ENCODE data around the gene RNF186.

DNA sequence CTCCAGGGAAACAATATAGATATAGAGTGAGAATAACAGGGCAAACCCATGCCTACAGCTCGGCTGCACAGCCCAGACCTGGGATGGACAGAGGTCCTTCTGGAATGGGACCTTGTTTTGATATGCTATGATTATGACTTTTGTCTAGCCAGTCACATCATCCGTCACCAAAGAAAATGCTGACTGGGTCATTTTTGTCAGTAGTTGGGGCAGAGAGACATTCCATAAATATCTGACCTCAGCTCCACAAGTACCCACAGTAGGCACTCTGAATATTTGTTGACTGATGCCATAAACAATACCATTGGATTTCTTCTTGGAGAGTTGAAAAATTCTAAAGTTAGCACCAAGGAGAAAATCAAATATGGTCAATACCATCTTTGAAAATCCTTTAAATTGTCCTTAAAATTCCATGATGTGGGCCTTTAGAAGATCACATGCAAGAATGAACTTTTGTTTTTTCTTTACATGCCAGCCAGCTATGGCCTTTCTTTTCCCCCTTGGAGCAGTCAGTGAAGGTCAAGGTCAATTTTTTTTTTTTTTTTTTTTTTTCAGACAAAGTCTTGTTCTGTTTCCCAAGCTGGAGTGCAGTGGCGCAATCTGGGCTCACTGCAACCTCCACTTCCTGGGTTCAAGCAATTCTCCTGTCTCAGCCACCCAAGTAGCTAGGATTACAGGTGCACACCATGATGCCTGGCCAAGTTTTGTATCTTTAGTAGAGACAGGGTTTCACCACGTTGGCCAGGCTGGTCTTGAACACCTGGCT lies 22.7 kb downstream of the RNF186 start:
- TF ChIP-seq, protein P1, sequence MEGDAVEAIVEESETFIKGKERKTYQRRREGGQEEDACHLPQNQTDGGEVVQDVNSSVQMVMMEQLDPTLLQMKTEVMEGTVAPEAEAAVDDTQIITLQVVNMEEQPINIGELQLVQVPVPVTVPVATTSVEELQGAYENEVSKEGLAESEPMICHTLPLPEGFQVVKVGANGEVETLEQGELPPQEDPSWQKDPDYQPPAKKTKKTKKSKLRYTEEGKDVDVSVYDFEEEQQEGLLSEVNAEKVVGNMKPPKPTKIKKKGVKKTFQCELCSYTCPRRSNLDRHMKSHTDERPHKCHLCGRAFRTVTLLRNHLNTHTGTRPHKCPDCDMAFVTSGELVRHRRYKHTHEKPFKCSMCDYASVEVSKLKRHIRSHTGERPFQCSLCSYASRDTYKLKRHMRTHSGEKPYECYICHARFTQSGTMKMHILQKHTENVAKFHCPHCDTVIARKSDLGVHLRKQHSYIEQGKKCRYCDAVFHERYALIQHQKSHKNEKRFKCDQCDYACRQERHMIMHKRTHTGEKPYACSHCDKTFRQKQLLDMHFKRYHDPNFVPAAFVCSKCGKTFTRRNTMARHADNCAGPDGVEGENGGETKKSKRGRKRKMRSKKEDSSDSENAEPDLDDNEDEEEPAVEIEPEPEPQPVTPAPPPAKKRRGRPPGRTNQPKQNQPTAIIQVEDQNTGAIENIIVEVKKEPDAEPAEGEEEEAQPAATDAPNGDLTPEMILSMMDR (conservative IDR thresholded peaks at IDR 0.05), result no peak
- no peak for TF ChIP-seq ZFX (IDR thresholded peaks at IDR 0.05)
